ENCODE measurements around the gene EML1.

EML1 gene

GRCh38 chr14:99831903-99832685 is 38.9 kb downstream of the EML1 start:
- no peak for DNase-seq

- DNase-seq = no peak
Measured at GRCh38 chr14:99837822-99838221, 44.6 kb downstream of the EML1 start.

GRCh38 chr14:99838639-99839134 is 45.5 kb downstream of the EML1 start:
- DNase-seq = no peak

GRCh38 chr14:99839696-99840095 is 46.5 kb downstream of the EML1 start:
- no peak for DNase-seq

GRCh38 chr14:99840265-99840664 is 47.1 kb downstream of the EML1 start:
- no peak for DNase-seq

- DNase-seq = no peak
Measured at GRCh38 chr14:99840774-99841305, 47.6 kb downstream of the EML1 start.

- DNase-seq = no peak
Measured at GRCh38 chr14:99841436-99842071, 48.3 kb downstream of the EML1 start.

GRCh38 chr14:99842141-99842540 is 48.9 kb downstream of the EML1 start:
- no peak for DNase-seq

- no peak for DNase-seq
Measured at GRCh38 chr14:99846808-99847207, 53.6 kb downstream of the EML1 start.

- no peak for DNase-seq
Measured at GRCh38 chr14:99850709-99851108, 57.5 kb downstream of the EML1 start.

GRCh38 chr14:99852578-99852977 is 59.4 kb downstream of the EML1 start:
- DNase-seq = no peak

GRCh38 chr14:99853206-99853605 is 60.0 kb downstream of the EML1 start:
- DNase-seq = no peak

- no peak for DNase-seq
Measured at GRCh38 chr14:99854831-99855230, 61.6 kb downstream of the EML1 start.

GRCh38 chr14:99855271-99855670 is 62.1 kb downstream of the EML1 start:
- no peak for DNase-seq

- DNase-seq = no peak
Measured at GRCh38 chr14:99857551-99857950, 64.3 kb downstream of the EML1 start.

- no peak for DNase-seq
Measured at GRCh38 chr14:99860219-99860618, 67.0 kb downstream of the EML1 start.

- no peak for DNase-seq
Measured at GRCh38 chr14:99862136-99862535, 68.9 kb downstream of the EML1 start.

- no peak for DNase-seq
Measured at GRCh38 chr14:99863059-99863458, 69.8 kb downstream of the EML1 start.

- DNase-seq = no peak
Measured at GRCh38 chr14:99865408-99865807, 72.2 kb downstream of the EML1 start.

GRCh38 chr14:99870617-99871016 is 77.4 kb downstream of the EML1 start:
- no peak for DNase-seq

- no peak for DNase-seq
Measured at GRCh38 chr14:99871771-99872170, 78.6 kb downstream of the EML1 start.

GRCh38 chr14:99872786-99873440 is 79.7 kb downstream of the EML1 start:
- DNase-seq = no peak

- no peak for DNase-seq
Measured at GRCh38 chr14:99873653-99874052, 80.4 kb downstream of the EML1 start.

GRCh38 chr14:99874306-99874705 is 81.1 kb downstream of the EML1 start:
- DNase-seq = no peak
